Lower leg skin (tissue), 4 donors: ENCODE data around the gene SUSD4. TPM values are rescaled to one million over a fixed set of nuclear protein-coding genes. Genes with fewer than 3 reads are reported as not detected.

Experiments used
- DNase-seq, 2 donors: peaks; one replicate each; pipeline ENCODE4 v3.0.0-alpha.2; 2019; ENCODE audit warnings: low spot score in 2 of 2
- H3K4me3 ChIP-seq: fragments of 200-600 bp; sonication (generic); 2 replicates; pipeline ENCODE4 v1.5.1; 2017; ENCODE audit warnings: mild to moderate bottlenecking, low read depth; ENCODE audit not compliant: poor library complexity, severe bottlenecking
- CTCF ChIP-seq, 3 donors: fragments of 450-650 bp; IDR thresholded peaks; one replicate each; pipeline ENCODE4 v1.5.1; 2016; ENCODE audit warnings: antibody characterized with exemption in 3 of 3, mild to moderate bottlenecking in 3 of 3, moderate library complexity in 2 of 3
- POLR2A ChIP-seq, 2 donors: fragments of 450-650 bp; IDR thresholded peaks; one replicate each; pipeline ENCODE4 v1.6.1; 2016 to 2017; ENCODE audit warnings: antibody characterized with exemption in 2 of 2, mild to moderate bottlenecking in 1 of 2, moderate library complexity in 1 of 2
- WGBS, 2 donors: methylation state at CpG; one replicate each; pipeline ENCODE4 v1.1.5; 2018; 5-methylcytosine and 5-hydroxymethylcytosine counted together
- intact Hi-C: fragments of 100-400 bp; cut with DNase I; formaldehyde crosslinking; loops from one replicate; pipeline ENCODE4 v1.15.0; 2023; ENCODE audit warnings: low total_unique reads
- total RNA-seq, 4 donors: library from RNA; depleted of rRNA; stranded (reverse); fragments of >200 nt; gene quantifications; one replicate each; pipeline ENCODE4 v1.1.0, GENCODE V29; 2016

Gene SUSD4
- total RNA-seq, 4 donors from 2014 or later = 2.7 to 6.8 (median 3.8) TPM

- TF ChIP-seq CTCF (IDR thresholded peaks at IDR 0.05) (no peak), POLR2A (IDR thresholded peaks at IDR 0.05) (no peak)
- intact Hi-C loops = no loop called here
- DNase-seq = peak in 1 of 2 donors; percentile 49
- 95 to 96% methylated on average over 7 of the region's 7 CpGs for WGBS, 2 donors
- H3K4me3 ChIP-seq = no peak overlapping the region
These were observed 24.1 kb downstream of the SUSD4 start for GRCh38 chr1:223339861-223340260.

GRCh38 chr1:223338811-223339746 lies 24.9 kb downstream of the SUSD4 start:
- WGBS, 2 donors = 84 to 86% methylated on average over 12 of the region's 12 CpGs
- intact Hi-C loops = no loop called here
- TF ChIP-seq POLR2A (IDR thresholded peaks at IDR 0.05) (no peak), CTCF (IDR thresholded peaks at IDR 0.05) (no peak)
- DNase-seq = peak in 1 of 2 donors; percentile 72
- H3K4me3 ChIP-seq = no peak overlapping the region

- 71 to 78% methylated on average over 6 of the region's 6 CpGs for WGBS, 2 donors
- DNase-seq = peak in 1 of 2 donors; percentile 25
- intact Hi-C loops = no loop called here
- H3K4me3 ChIP-seq = no peak overlapping the region
- TF ChIP-seq POLR2A (IDR thresholded peaks at IDR 0.05) = no peak
- TF ChIP-seq CTCF (IDR thresholded peaks at IDR 0.05) = no peak
These were observed 26.7 kb downstream of the SUSD4 start for GRCh38 chr1:223337174-223337869.

GRCh38 chr1:223334156-223334555 lies 29.8 kb downstream of the SUSD4 start:
- 89 to 90% methylated on average over 2 of the region's 2 CpGs for WGBS, 2 donors
- no peak overlapping the region for H3K4me3 ChIP-seq
- intact Hi-C loops = no loop called here
- no peak for TF ChIP-seq POLR2A (IDR thresholded peaks at IDR 0.05)
- TF ChIP-seq CTCF (IDR thresholded peaks at IDR 0.05) = no peak
- no peak for DNase-seq

- no peak for DNase-seq
- TF ChIP-seq CTCF (IDR thresholded peaks at IDR 0.05) (no peak), POLR2A (IDR thresholded peaks at IDR 0.05) (no peak)
- H3K4me3 ChIP-seq = no peak overlapping the region
- intact Hi-C loops = no loop called here
- 82 to 85% methylated on average over 7 of the region's 7 CpGs for WGBS, 2 donors
These were observed 31.0 kb downstream of the SUSD4 start for GRCh38 chr1:223332997-223333396.
